GM21526 (cell line): ENCODE data around the gene TANC1.
"Not testable (repeated sequence)": the region's sequence is repeated elsewhere in the genome, so short reads cannot be mapped to it uniquely, and the experiment has no call there.

Source experiments
- ATAC-seq: cut with Tn5 transposase; IDR thresholded peaks from one replicate; pipeline ENCODE4 v1.9.1; 2021; ENCODE audit warnings: moderate library complexity; ENCODE audit not compliant: unreplicated experiment, low FRiP score

The TANC1 gene

DNA sequence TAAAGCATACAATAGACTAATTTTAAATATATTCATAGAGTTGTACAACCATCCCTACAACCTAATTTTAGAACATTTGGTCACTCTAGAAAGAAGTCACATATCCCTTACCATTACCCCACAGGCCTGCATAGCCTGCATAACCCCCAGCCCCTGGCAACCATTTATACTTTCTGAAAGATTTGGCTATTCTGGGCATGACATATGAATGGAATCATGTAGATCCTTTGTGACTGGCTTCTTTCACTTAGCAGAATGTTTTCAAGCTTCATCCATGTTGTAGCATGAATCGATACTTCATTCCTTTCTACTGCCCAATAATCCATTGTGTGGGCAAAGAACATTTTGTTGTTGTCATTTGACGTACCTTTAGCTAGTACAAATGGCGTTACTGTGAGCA is 166.5 kb downstream of the TANC1 start:
- ATAC-seq = no peak

DNA sequence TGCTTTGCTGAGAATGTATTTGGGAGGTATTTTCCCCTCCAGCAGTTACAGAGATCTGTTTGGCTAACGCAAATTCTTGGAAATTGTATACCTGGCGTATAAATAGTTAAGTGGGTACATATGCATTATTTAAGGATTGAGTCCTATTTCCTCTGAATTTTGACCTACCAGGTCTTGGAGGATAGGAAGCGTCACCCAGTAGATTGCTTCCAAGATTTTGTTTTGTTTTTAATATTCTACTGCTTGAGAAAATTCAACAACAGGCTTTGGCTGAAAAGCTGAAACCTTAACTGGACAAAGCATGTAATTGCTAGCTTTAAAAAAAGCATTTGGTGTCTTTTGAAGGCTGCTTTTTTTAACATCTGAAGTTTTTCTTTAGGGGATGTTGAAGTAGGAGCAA is 168.0 kb downstream of the TANC1 start:
- ATAC-seq = no peak

DNA sequence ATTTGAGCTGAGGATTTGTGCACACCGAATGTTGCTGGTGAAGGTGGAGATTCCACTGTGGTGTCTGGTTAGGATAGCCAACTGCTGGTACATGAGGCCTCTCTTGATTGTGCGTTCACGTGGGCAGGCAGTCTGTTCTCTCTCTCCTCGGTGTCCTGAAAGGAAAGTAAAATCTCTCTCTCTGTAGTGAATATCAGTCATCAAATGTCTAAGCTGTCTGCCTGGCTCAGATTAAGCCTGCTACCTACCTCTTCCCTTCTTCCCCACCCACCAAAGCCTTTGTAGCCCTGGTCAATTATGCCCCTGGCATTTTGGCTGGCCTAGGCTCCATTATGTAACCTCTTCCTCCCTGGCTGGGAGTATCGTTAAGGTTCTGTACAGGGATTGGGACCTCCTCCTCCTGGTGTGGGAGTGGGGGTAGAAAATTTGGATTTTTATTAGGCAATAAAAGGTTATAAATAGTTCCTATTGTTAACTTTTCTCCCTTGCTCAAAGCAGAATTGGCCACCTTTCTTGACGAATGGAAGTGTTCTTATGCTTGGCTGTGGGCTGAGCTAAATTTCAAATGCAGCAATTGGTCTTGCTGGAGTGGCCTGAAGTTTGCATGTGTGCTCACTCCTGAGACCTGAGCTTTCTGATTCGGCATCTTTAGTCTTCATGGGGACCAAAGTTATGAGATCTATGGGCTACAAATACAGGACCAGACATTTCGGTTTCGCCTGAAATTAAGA is 169.2 kb downstream of the TANC1 start:
- ATAC-seq = no peak

DNA sequence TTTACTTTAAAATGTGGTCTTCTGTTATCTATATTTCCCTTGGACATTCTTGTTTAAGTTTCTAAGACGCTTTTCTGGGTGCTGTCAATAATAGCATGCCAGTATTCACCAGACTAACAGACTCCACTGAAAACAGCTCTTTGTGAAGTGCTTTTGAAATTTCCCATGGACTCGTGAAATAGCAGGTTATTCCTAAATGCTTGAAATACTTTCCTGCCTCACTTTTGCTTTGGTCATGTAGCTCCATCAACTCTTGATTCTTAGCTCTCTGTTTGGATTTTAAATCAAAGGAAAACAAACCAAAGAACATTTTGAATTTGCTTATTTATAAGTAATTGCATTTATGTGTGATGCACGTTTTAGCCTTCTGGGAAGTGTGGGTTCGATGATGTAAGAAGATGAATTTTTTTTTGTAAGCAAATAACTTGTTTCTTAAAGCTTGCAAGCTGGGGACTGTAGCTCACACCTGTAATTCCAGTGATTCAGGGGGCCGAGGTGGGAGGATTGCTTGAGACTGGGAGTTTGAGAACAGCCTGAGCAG is 170.3 kb downstream of the TANC1 start:
- no peak for ATAC-seq

DNA sequence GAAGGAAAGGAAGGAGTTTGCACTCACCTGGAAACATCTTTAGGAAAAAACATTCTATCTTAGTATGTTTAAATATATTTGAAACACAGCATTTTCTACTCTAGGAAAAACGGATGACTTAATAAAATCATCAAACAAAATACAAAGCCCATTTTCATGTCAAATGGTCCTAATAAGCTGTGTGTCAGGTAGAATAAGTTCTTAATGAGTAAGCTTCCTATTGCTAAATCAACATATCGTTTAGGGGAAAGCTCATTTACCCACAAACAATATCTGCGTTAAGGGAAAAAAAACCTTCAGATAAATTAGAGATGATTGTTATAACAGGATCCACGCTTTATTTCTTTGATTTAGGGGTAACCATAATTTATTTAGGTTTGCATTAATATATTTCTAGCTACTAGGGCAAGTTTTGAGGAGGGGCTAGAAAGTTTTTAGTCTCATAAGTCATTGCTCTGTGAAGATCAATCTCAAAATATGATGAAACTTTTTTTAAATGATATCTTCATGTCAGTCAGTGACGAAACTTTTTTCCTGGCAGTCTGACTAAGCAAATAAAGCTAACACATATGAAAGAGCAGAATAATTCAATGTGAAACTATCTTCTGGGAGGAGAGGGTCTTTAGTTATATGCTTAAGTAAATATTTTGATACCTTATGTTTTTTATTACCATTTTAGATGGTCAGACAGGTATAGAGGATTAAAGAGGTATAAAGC is 170.9 kb downstream of the TANC1 start:
- ATAC-seq = no peak

DNA sequence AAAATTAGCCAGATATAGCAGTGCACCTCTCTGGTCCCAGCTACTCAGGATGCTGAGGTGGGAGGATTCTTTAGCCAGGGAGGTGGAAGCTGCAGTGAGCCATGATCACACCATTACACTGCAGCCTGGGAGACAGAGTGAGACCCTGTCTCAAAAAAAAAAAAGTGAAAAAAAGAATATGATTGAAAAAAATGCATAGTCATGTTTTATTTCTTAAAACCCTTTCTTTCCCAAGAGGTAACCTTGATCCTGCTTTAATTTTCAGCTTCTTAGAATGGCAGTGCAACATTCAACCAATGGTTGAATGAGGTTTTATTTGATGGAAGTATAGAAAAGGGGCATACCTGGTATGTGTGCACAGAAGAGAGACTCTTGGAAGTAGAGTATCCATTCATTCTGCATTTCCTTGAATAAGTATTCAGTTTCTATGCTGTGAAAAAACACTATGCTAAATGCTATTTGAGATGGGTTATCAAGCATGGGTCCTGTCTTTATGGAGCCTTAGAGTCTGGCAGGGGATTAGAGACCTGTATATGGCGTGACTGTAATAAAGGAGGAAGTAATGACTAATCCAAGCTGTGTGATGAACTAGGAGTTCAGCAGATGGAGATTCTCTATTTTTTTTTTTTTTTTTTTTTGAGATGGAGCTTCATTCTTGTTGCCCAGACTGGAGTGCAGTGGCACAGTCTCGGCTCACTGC is 171.8 kb downstream of the TANC1 start:
- ATAC-seq = no peak

DNA sequence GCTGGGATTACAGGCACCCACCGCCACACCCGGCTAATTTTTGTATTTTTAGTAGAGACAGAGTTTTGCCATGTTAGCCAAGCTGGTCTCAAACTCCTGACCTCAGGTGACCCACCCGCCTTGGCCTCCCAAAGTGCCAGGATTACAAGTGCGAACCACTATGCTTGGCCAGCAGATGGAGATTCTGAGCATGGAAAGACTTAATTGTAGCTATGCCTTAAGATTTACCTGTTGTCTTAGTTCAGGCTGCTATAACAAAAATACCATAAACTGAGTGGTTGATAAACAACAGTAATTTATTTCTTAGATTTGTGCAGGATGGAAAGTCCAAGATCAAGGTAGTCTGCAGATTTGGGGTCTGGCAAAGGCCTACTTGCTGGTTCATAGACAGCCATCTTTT is 172.4 kb downstream of the TANC1 start:
- ATAC-seq = not testable (repeated sequence)

DNA sequence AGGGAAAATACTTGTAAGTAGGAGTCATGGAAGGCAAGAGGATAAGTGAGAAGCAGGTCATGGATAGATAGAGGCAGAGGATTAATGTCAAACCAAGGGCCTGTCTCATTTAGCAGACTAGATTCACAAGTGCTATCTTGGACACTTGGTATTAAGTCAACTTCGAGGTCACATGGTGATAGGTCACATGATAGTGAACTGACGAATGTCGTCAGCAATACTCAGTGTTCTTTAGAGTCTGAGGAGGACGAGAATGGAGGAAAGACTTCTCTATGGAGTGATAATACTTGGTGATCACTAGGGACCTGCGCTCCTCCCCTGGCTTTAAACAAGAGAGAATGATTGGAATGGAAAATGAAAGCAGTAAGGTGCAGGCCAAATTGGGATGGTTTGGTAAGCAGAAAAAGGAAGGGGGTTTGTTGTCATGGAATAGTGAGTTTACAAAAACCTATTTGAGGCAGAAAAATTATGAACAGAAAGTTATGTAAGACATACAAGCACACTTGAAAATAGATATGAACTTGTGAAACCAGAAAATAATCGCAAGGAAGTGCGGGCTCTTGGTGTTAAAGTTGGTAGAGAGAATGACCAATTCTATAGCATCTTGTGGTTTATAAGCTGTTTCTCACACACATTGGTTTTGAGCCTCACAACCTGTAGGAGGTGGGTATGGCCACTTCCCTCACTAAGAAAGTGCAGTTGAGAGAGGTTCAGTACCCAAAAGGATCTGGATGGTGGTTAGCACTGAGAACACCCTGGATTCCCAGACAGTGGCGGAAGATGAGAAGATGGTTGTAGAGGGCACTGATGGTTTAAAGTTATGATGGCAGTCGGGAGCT is 176.6 kb downstream of the TANC1 start:
- ATAC-seq = peak; percentile 67

DNA sequence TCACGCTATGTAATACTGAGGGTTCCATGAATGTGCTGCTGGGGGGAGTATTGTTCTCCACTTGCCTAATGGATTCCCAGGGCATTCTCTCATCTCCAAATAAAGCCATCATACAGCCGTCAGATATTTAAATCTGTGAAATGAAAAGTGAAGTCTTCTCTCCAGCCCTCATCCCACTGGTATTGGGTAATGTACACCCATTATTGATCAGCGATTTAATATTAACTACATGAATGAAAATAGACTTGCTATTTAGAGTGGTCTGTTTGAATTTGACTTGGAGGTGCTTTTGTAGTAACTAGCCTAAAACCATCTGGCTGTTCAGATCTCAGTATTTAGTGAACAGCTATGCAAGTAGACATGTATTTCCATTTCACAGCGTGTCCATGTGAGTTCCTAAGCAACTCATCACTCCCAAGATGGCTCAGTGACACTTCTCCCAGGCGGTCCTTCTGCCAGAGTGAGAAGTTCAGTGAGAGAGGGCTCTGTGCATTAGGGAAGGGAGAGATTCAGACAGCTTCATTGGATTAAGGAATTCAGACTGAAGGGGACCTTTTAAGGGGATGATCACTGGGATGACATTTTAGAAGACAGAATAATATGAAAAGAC is 177.4 kb downstream of the TANC1 start:
- ATAC-seq = no peak

DNA sequence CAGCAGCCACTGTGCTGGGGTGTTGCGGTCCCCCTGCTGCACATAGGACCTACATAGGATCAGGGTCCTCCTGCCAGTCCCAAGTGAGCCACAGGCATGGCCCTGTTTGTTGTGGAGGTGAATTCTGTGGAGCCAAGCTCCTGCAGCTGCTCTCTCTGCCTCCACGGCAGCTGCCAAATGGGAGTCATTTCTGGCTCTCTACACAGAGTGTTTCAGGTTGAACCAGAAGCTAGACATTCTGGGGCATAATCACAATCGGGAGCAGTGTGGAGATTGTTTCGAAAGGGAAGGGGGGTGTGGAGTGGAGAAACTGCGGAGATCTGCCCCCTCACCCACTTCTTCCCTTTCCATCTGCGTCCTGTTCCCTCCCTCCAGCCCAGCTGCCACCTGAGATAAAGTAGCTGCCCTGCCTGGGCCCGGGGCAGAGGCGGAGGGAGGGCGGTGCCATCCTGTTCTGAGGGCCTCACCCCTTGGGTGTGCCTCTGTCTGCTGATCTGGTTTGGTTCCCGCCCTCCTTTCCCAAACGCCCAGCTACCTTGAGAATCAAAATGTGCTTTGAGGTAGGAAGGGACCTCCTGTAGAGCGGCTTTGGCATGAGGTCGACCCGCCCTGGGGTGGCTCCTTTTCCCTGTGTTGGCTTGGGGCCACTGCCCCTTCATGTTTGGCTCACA is 178.7 kb downstream of the TANC1 start:
- ATAC-seq = no peak

DNA sequence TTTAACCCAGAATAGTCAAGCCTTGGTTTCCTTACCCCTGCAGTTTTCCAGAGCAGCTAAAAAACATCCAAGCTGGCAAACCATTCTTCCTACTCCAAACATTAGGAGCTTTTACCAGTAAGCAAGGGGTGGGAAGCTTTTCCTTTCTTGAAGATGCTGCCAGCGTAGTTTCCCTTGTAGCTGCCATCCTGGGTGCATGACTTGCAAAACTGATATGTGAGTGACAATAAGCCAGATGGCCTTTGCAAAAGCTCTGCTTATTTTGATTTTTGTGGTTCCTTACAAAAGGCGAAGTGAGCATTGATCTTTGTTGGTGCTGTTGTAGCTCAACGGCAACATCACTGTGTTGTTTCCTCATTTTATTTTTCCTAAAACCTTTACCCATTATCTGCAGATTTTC is 179.2 kb downstream of the TANC1 start:
- no peak for ATAC-seq

DNA sequence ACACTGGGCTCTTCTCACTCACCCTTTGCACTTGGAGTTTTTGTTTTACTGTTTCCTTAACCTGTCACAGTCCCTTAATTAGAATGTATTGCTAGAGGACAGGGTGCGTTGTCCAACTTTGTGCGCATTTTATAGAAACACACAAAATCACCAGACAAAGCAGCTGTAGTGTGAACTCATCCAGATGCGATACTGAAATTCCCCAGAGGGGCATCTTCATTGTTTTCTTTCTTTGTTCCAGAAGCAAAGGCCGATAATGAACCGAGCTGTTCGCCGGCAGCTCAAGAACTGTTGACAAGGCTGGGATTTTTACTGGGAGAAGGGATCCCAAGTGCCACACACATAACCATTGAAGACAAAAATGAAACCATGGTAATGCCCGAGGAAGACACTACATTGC is 180.5 kb downstream of the TANC1 start:
- no peak for ATAC-seq

DNA sequence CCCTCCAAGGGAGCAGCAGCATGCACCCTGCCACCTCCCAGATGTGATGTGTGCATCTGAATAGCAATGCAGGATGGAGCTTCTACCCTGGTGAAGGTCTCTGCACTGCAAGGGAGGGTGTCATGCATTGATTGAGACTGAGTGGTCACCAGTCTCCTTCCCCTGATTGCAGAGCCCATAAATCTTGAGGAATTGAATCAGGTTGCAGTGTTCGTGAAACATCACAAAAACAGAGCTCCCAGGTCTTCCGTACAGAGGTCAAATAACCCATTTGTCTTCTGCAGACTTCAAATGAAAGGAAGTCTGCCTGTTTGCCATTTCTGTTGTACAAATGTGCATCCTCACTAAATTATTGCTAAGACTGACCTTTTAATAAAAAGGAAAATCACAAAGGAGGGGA is 181.3 kb downstream of the TANC1 start:
- no peak for ATAC-seq

DNA sequence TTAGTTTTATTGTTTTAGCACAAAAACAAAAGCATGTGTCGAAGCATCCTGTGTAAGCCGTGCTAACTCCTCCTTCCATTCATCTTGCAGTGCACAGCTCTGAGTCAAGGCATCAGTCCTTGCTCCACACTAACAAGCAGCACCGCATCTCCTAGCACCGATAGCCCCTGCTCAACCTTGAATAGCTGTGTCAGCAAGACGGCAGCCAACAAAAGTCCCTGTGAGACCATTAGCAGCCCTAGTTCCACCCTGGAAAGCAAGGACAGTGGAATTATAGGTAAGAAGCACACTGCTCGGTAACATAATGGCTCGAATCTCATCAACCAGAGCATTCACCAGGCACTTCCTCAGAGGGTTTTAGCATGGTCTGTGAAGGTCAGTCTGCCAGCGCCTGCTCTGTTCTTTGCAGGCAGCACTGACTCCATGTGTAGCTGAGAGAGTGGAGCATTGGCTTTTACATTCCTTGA is 181.9 kb downstream of the TANC1 start:
- no peak for ATAC-seq

DNA sequence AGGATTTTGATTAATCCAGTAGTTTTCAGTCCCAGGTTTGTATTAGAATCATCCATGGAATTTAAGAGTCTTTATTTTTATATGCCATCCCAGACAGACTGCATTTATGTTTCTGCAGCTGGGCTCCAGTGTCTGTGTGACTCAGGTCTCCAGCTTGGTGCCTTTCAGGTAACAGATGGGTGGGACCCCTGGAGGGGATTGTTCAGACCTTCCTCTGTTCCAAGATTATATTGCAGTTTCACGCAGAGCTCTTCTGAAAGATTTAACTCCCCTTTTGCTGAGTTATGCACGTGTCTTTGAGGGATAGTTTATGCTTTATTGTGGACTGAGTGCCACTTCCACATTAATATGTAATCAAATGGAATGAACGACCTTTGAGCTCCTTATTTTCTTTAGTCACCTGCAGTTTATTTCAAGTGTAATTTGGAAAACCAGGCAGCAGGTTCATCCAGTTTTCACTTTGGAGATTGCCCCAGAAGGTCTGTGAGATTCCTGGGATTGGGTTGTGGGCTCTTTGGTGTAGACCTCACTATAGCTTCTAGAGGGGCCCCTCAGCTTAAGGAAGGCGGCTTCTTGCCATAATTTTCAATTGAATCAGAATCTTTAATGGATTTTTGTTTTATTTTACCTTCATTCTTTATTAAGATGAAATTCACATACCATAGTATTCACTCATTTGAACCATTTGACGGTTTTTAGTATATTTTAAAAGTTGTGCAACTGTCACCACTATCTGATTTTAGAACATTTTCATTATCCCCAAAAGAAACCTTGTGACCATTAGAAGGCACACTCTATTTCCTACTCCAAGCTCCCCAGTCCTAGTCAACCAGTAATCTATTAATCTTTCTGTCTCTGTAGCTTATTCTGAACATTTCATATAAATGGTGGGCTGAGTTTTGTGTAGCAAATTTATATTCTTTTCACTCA is 183.0 kb downstream of the TANC1 start:
- no peak for ATAC-seq

DNA sequence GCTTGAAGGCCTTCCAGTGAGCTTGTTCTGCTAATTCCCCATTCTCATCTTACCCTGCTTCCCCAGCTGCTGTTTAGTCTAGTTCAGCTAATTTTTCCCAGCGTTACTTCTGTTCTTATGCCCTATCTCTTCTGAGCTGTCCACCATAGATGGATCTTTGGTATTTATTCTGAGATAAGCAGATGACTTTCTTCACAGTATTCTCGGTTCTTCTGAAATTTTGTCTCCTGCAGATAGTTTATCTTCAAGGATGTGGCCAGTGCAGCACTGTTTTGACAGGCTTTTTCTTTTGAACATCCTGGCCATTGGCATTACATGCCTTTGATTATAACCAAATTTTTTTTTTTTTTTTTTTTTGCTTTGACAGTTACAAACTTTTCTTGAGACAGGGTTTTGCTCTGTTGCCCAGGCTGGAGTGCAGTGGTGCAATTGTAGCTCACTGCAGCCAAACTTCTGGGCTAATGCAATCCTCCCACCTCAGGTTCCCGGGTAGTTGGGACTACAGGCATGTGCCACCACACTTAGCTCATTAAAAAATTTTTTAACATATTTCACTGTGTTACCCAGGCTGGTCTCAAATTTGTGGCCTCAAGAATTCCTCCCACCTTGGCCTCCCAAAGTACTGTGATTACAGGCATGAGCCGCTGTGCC is 183.8 kb downstream of the TANC1 start:
- no peak for ATAC-seq

DNA sequence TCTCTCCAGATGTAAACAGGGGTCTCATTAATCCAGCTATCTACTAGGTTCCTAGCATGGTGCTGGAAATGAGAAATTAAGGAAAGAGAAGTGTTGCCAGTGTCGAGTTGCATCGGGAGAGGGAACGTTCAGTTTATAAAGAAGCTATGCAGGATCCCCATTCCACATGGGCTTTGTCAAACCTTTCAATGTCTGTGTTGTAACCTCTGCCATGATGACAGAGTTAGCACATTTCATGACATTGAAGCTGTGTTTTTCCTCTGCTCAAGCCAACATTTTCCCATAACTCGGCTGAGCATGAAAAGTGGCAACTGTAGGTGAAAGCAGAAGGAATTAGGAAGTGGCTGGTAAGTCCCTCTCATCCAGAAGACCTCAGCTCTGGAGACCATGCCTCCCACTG is 184.6 kb downstream of the TANC1 start:
- ATAC-seq = no peak

DNA sequence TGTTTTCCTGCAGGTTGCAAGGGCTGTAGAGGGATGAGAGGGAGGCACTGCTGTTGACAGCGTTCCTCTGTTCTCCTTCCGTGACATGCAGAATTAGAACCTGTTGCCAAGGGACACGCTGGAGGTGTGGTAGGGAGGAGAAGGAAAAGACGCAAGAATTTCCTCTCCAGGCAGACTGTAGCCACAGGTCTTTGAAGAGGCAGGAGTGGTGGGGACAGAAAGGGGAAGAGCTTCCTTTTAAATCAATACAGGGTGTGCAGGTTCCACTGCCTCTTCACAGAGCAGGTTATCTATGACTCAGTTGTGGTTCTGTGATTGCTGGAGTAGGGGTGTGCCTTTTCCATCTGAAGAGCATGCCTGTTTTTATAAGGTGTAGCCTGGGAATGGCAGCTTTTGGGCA is 185.0 kb downstream of the TANC1 start:
- no peak for ATAC-seq
